HepG2 (cell line): ENCODE results near the gene KCNK6. TPM values are rescaled to one million over a fixed set of nuclear protein-coding genes. Genes with fewer than 3 reads are reported as not detected.

Source experiments
- ATAC-seq: fragments of 200-7000 bp; cut with Tn5 transposase; 3 replicates; pipeline ENCODE4 v1.9.1; 2020; ENCODE audit warnings: mild to moderate bottlenecking, moderate library complexity
- BruUV-seq: library from RNA; stranded (reverse); fragments of 400-500 nt; replicated peaks from 2 replicates; lab custom pipeline; 2021; lab: Mats Ljungman, UMichigan
- CTCF ChIA-PET: fragments of 300-600 bp; formaldehyde crosslinking; extraction: SDS; loops from one replicate; lab custom pipeline; 2021; ENCODE audit warnings: low total read pairs, inconsistent platforms, low intra/inter-chr PET ratio; lab: Yijun Ruan, JAX
- POLR2A ChIA-PET: fragments of 350-600 bp; sonication (Branson Sonifier 250); formaldehyde crosslinking; loops from one replicate; lab custom pipeline; 2020; ENCODE audit warnings: antibody characterized with exemption, inconsistent platforms; lab: Yijun Ruan, JAX
- DNase-seq: peaks from one replicate; pipeline ENCODE4 v3.0.0-alpha.2; 2015; ENCODE audit warnings: low spot score
- FAIRE-seq: peaks from 3 replicates; lab custom pipeline; 2011; peaks lifted over from hg19 to GRCh38; lab: Jason Lieb, UNC
- H2AFZ ChIP-seq: one replicate; pipeline ENCODE4 v1.6.1; 2011; ENCODE audit warnings: low read length, inconsistent platforms
- H3K27ac ChIP-seq: fragments of 300-600 bp; 3 replicates; pipeline ENCODE4 v1.8.0; 2011; ENCODE audit warnings: mixed run types, mild to moderate bottlenecking, mixed read lengths, low read length, inconsistent platforms; ENCODE audit not compliant: insufficient read depth; ENCODE audit errors: extremely low read length
- H3K27me3 ChIP-seq, 2 experiments: fragments of 200-600 bp in 1 of 2; 2 replicates in 1 of 2; 3 replicates in 1 of 2; pipeline versions ENCODE4 v1.6.0 to v1.8.0; 2011; ENCODE audit warnings: low read length in 2 of 2, mild to moderate bottlenecking in 2 of 2, moderate library complexity in 2 of 2, inconsistent platforms in 1 of 2; ENCODE audit not compliant: insufficient read depth in 2 of 2, control insufficient read depth in 1 of 2
- H3K36me3 ChIP-seq, 2 experiments: fragments of 200-600 bp in 1 of 2; replicated peaks in 1 of 2; 2 replicates in 1 of 2; 3 replicates in 1 of 2; pipeline versions ENCODE4 v1.5.1 to v1.8.0; 2011; ENCODE audit warnings: low read length in 2 of 2, inconsistent platforms in 1 of 2; ENCODE audit not compliant: insufficient read depth in 2 of 2, control insufficient read depth in 1 of 2
- H3K4me1 ChIP-seq: 2 replicates; pipeline ENCODE4 v1.5.1; 2012; ENCODE audit warnings: low read length, inconsistent platforms; ENCODE audit not compliant: insufficient read depth
- H3K4me2 ChIP-seq: 2 replicates; pipeline ENCODE4 v1.6.0; 2011; ENCODE audit warnings: low read depth, low read length, inconsistent platforms
- H3K4me3 ChIP-seq, 3 experiments: fragments of 200-600 bp in 1 of 3; sonication (generic), shearing (Covaris generic) in 1 of 3; replicated peaks in 1 of 3; 2 replicates each; pipeline ENCODE4 v1.5.1; 2011 to 2016; ENCODE audit warnings: low read length in 3 of 3, inconsistent platforms in 2 of 3, low read depth in 2 of 3, mild to moderate bottlenecking in 2 of 3, control low read depth in 1 of 3, mixed read lengths in 1 of 3; ENCODE audit not compliant: insufficient read depth in 1 of 3
- H3K79me2 ChIP-seq: one replicate; pipeline ENCODE4 v1.6.1; 2011; ENCODE audit warnings: low read length, inconsistent platforms; ENCODE audit not compliant: insufficient read depth
- H3K9ac ChIP-seq: 2 replicates; pipeline ENCODE4 v1.6.0; 2011; ENCODE audit warnings: mild to moderate bottlenecking, low read depth, low read length, inconsistent platforms; ENCODE audit not compliant: insufficient read depth
- H3K9me3 ChIP-seq: 2 replicates; pipeline ENCODE4 v1.5.1; 2012; ENCODE audit warnings: mild to moderate bottlenecking, low read length
- H4K20me1 ChIP-seq: 2 replicates; pipeline ENCODE4 v1.6.0; 2011; ENCODE audit warnings: inconsistent platforms, mild to moderate bottlenecking, low read length, moderate library complexity; ENCODE audit not compliant: insufficient read depth
- HIVEP1 ChIP-seq: sonication (generic); formaldehyde crosslinking; IDR thresholded peaks from 2 replicates; pipeline ENCODE4 v1.4.0; 2020; ENCODE audit warnings: mild to moderate bottlenecking, missing genetic modification reagents
- MED8 ChIP-seq: sonication (generic); formaldehyde crosslinking; IDR thresholded peaks from 2 replicates; pipeline ENCODE4 v1.8.1; 2023; ENCODE audit warnings: mild to moderate bottlenecking, missing genetic modification reagents; ENCODE audit not compliant: insufficient replicate concordance
- SALL2 ChIP-seq: sonication (generic); formaldehyde crosslinking; IDR thresholded peaks from 2 replicates; pipeline ENCODE4 v1.8.1; 2023; ENCODE audit warnings: mild to moderate bottlenecking, missing genetic modification reagents, inconsistent platforms
- SUZ12 ChIP-seq: fragments of 150-350 bp; IDR thresholded peaks from 2 replicates; pipeline ENCODE4 v1.6.1; 2014; ENCODE audit warnings: low read depth, low read length
- TFAP4 ChIP-seq: sonication (generic); IDR thresholded peaks from 2 replicates; pipeline ENCODE4 v1.6.1; 2016; ENCODE audit warnings: low read depth, borderline replicate concordance
- YEATS4 ChIP-seq: sonication (generic); formaldehyde crosslinking; IDR thresholded peaks from 2 replicates; pipeline ENCODE4 v1.4.0; 2020; ENCODE audit warnings: missing genetic modification reagents, borderline replicate concordance
- ZNF577 ChIP-seq: sonication (generic); formaldehyde crosslinking; IDR thresholded peaks from 2 replicates; pipeline ENCODE4 v1.4.0; 2020; ENCODE audit warnings: mild to moderate bottlenecking, low read depth, missing genetic modification reagents, borderline replicate concordance
- WGBS: methylation state at CpG from one replicate; pipeline ENCODE4 v1.1.6; 2017; ENCODE audit warnings: low lambda C conversion rate; 5-methylcytosine and 5-hydroxymethylcytosine counted together
- in situ Hi-C: cut with HindIII; loops from 2 replicates; pipeline ENCODE4 v1.10.0; 2017; ENCODE audit warnings: low pct_unique_long_range_greater_than_20kb; ENCODE audit not compliant: extremely low pct_ligation_motif_present
- intact Hi-C: fragments of 100-400 bp; cut with micrococcal nuclease; formaldehyde crosslinking; loops from one replicate; pipeline ENCODE4 v1.10.0; 2022; ENCODE audit not compliant: unreplicated experiment
- polyA plus RNA-seq, 8 experiments: library from polyadenylated mRNA; depleted of rRNA in 3 of 8; stranded (reverse) in 7 of 8; unstranded in 1 of 8; fragments of >200 nt; fragmentation: Illumina TruSeq in 4 of 8; extraction: Trizol in 4 of 8; gene quantifications; 2 replicates each; pipeline versions ENCODE4 v1.2.1 to v1.2.3, GENCODE V29; 2011 to 2016; ENCODE audit warnings: low read depth in 4 of 8, missing spikeins in 1 of 8, mixed read lengths in 1 of 8; ENCODE audit not compliant: insufficient read depth in 1 of 8
- total RNA-seq, 5 experiments: library from RNA; depleted of rRNA; stranded (reverse); fragments of >200 nt; fragmentation: Illumina TruSeq; extraction: Trizol; gene quantifications; 2 replicates each; pipeline ENCODE4 v1.2.3, GENCODE V29; 2016; ENCODE audit warnings: low read depth in 1 of 5
- TF ChIP-seq, protein P1 (sequence below): sonication (generic); formaldehyde crosslinking; IDR thresholded peaks from 2 replicates; pipeline ENCODE4 v1.5.0; 2020; ENCODE audit warnings: mild to moderate bottlenecking, missing genetic modification reagents

KCNK6 gene
- total and polyA plus RNA-seq, 2 of the 13 experiments (the other 11 are each of a cell fraction or from before 2014, with no cell fraction given): 0.03 TPM; not detected in 1

- no peak overlapping the region for H3K4me2 ChIP-seq
- WGBS: 39% methylated on average over 9 of the region's 9 CpGs
- no TSS peak for BruUV-seq
- H3K79me2 ChIP-seq: no peaks in the 10 kb centered on the region
- no peak overlapping the region for H2AFZ ChIP-seq
- no peak overlapping the region for H3K4me3 ChIP-seq
- ChIA-PET POLR2A (no interaction called here), CTCF (no interaction called here)
- H4K20me1 ChIP-seq: no peaks in the 10 kb centered on the region
- in situ Hi-C loops: no loop called here
- DNase-seq: no peak
- no peak for ATAC-seq
- peaks cover 0 to 1% of the 10 kb centered on the region in 2 experiments; a peak in 1 of 5 replicates for H3K27me3 ChIP-seq
- H3K36me3 ChIP-seq: no peaks in the 10 kb centered on the region
- peaks cover 35% of the 10 kb centered on the region for H3K4me1 ChIP-seq
- TF ChIP-seq, protein P1, sequence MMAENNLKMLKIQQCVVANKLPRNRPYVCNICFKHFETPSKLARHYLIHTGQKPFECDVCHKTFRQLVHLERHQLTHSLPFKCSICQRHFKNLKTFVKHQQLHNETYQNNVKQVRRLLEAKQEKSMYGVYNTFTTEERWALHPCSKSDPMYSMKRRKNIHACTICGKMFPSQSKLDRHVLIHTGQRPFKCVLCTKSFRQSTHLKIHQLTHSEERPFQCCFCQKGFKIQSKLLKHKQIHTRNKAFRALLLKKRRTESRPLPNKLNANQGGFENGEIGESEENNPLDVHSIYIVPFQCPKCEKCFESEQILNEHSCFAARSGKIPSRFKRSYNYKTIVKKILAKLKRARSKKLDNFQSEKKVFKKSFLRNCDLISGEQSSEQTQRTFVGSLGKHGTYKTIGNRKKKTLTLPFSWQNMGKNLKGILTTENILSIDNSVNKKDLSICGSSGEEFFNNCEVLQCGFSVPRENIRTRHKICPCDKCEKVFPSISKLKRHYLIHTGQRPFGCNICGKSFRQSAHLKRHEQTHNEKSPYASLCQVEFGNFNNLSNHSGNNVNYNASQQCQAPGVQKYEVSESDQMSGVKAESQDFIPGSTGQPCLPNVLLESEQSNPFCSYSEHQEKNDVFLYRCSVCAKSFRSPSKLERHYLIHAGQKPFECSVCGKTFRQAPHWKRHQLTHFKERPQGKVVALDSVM (CRISPR knock-in tag): no peak
- TF ChIP-seq TFAP4 (no peak), ZNF577 (CRISPR knock-in tag) (no peak), HIVEP1 (CRISPR knock-in tag) (no peak), YEATS4 (CRISPR knock-in tag) (no peak), SALL2 (CRISPR knock-in tag) (no peak), SUZ12 (no peak), MED8 (CRISPR knock-in tag) (no peak)
- TF ChIP-seq, all 625 proteins: peak for 0
- intact Hi-C loops: no loop called here
- H3K9ac ChIP-seq: no peak overlapping the region
- no peaks in the 10 kb centered on the region for H3K9me3 ChIP-seq
- no peak overlapping the region for H3K27ac ChIP-seq
- FAIRE-seq: no peak
These were observed 44.9 kb upstream of the KCNK6 start for GRCh38 chr19:38274739-38275138.
